Measurements from ENCODE around the gene GIMAP4.
"Not testable (repeated sequence)": the region's sequence is repeated elsewhere in the genome, so short reads cannot be mapped to it uniquely, and the experiment has no call there.

The GIMAP4 gene

GRCh38 chr7:150580638-150581394, 13.6 kb downstream of the GIMAP4 start:
- no peak for DNase-seq

- DNase-seq = no peak
Measured at GRCh38 chr7:150585199-150585598, 18.0 kb downstream of the GIMAP4 start.

GRCh38 chr7:150586068-150586784, 19.0 kb downstream of the GIMAP4 start:
- DNase-seq = no peak

- DNase-seq = no peak
Measured at GRCh38 chr7:150586785-150587152, 19.6 kb downstream of the GIMAP4 start.

GRCh38 chr7:150587551-150587950, 20.4 kb downstream of the GIMAP4 start:
- DNase-seq = no peak

- no peak for DNase-seq
Measured at GRCh38 chr7:150594805-150595204, 27.6 kb downstream of the GIMAP4 start.

GRCh38 chr7:150595361-150595760, 28.2 kb downstream of the GIMAP4 start:
- no peak for DNase-seq

GRCh38 chr7:150603600-150603999, 36.4 kb downstream of the GIMAP4 start:
- not testable (repeated sequence) for DNase-seq

- no peak for DNase-seq
Measured at GRCh38 chr7:150610233-150610632, 43.0 kb downstream of the GIMAP4 start.

GRCh38 chr7:150612925-150613324, 45.7 kb downstream of the GIMAP4 start:
- DNase-seq = no peak

- no peak for DNase-seq
Measured at GRCh38 chr7:150613880-150614279, 46.7 kb downstream of the GIMAP4 start.

GRCh38 chr7:150614426-150614825, 47.2 kb downstream of the GIMAP4 start:
- not testable (repeated sequence) for DNase-seq

GRCh38 chr7:150615221-150615755, 48.1 kb downstream of the GIMAP4 start:
- DNase-seq = not testable (repeated sequence)

GRCh38 chr7:150620061-150620460, 52.9 kb downstream of the GIMAP4 start:
- no peak for DNase-seq

- DNase-seq = no peak
Measured at GRCh38 chr7:150620617-150621371, 53.6 kb downstream of the GIMAP4 start.

- no peak for DNase-seq
Measured at GRCh38 chr7:150621376-150621775, 54.2 kb downstream of the GIMAP4 start.

Data from NCI-H748 treated with DMSO at 0.1 percent for 48 hours (cell line).